Activated CD4-positive, alpha-beta memory T cell treated with anti-CD3 and anti-CD28 coated beads for 36 hours (primary cell): ENCODE measurements around the gene SLC25A19. TPM values are rescaled to one million over a fixed set of nuclear protein-coding genes. Genes with fewer than 3 reads are reported as not detected.
"Not testable (repeated sequence)": the region's sequence is repeated elsewhere in the genome, so short reads cannot be mapped to it uniquely, and the experiment has no call there.

ENCODE experiments used
- CTCF ChIA-PET: fragments of 350-600 bp; sonication (Branson Sonifier 250); formaldehyde crosslinking; loops from one replicate; lab custom pipeline; 2021; ENCODE audit warnings: antibody characterized with exemption, inconsistent platforms; lab: Charles Lee
- POLR2A ChIA-PET: fragments of 350-600 bp; sonication (Branson Sonifier 250); formaldehyde crosslinking; loops from one replicate; lab custom pipeline; 2021; ENCODE audit warnings: antibody characterized with exemption; lab: Charles Lee
- DNase-seq: peaks from one replicate; pipeline ENCODE4 v3.0.0-alpha.2; 2020
- H3K27ac Mint-ChIP-seq: one replicate; pipeline ENCODE4 v1.8.0; 2021; ENCODE audit warnings: mixed read lengths
- H3K27me3 Mint-ChIP-seq: one replicate; pipeline ENCODE4 v1.8.0; 2021; ENCODE audit warnings: mixed read lengths
- H3K36me3 Mint-ChIP-seq: one replicate; pipeline ENCODE4 v1.8.0; 2021; ENCODE audit warnings: mixed read lengths
- H3K4me1 Mint-ChIP-seq: one replicate; pipeline ENCODE4 v1.8.0; 2021; ENCODE audit warnings: low read depth, mixed read lengths
- H3K4me3 Mint-ChIP-seq: one replicate; pipeline ENCODE4 v1.8.0; 2021; ENCODE audit warnings: mild to moderate bottlenecking, mixed read lengths
- H3K9me3 Mint-ChIP-seq: one replicate; pipeline ENCODE4 v1.8.0; 2021; ENCODE audit warnings: mixed read lengths
- intact Hi-C: fragments of 100-400 bp; cut with micrococcal nuclease; formaldehyde crosslinking; loops from one replicate; pipeline ENCODE4 v1.15.1; 2023
- total RNA-seq, 2 experiments: library from RNA; stranded (reverse); gene quantifications; one replicate each; pipeline ENCODE4 v1.2.3, GENCODE V29; 2021

The SLC25A19 gene
- total RNA-seq, 2 experiments from 2014 or later: 57.9 to 62.3 TPM

DNA sequence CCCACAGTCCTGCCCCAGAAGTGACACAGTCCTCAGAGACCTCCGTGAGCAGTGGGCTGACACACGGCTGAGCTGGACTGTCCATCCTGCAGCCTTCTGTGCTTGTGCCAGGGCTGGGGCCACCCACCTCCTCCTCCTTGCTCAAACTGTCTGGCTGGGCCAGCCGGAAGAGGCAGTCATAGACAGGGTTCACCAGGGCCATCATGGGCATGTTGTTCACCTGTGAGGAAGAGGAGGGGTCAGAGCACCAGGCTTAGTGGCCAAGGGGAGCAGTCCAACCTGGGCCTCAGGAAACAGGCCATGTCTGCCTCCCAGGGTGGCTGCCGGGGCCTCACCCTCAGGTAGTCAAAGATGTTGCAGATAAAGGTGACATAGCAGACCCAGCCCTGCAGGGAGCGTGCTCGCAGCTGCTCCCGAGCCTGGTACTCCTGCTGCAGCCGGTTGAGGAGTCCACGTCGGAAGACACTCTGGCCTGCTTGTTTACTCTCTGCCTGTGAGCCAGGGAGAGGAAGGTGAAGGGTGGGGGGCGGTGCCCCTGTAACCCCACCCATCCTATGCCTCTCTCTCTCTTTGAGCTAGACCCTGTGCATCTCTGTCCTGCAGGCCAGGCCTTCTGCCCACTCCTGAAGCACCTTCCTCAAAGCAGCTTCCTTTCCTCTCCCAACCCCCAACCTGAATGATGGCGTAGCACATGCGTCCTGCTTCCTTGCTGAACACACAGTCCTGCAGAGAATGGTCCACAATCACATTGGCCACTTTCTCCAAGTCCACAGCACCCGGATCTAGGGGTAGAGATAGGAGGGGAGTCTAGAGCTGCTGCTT lies 21.6 kb downstream of the SLC25A19 start:
- no peak overlapping the region for H3K27ac Mint-ChIP-seq
- H3K4me1 Mint-ChIP-seq: peaks cover 33% of the 10 kb centered on the region
- CTCF ChIA-PET: interaction anchor here (1.2 kb wide), 1 partner anchor 18 kb away, joined by 4 read pairs; no protein-coding TSS in a partner anchor
- H3K9me3 Mint-ChIP-seq: no peaks in the 10 kb centered on the region
- intact Hi-C loops: loop anchor here (10.0 kb wide), 1 partner anchor 233 kb away; no protein-coding TSS in a partner anchor
- H3K4me3 Mint-ChIP-seq: no peak overlapping the region
- H3K27me3 Mint-ChIP-seq: no peaks in the 10 kb centered on the region
- no peak for DNase-seq
- POLR2A ChIA-PET: interaction anchor here (0.5 to 0.6 kb wide), 2 partner anchors 9 to 21 kb away, joined by 3 read pairs; no protein-coding TSS in a partner anchor
- H3K36me3 Mint-ChIP-seq: peaks cover 21% of the 10 kb centered on the region

- ChIA-PET CTCF (no interaction called here), POLR2A (no interaction called here)
- H3K4me1 Mint-ChIP-seq: peaks cover 33% of the 10 kb centered on the region
- no peak overlapping the region for H3K27ac Mint-ChIP-seq
- no peak for DNase-seq
- intact Hi-C loops: loop anchor here (10.0 kb wide), 1 partner anchor 232 kb away; no protein-coding TSS in a partner anchor
- peaks cover 22% of the 10 kb centered on the region for H3K36me3 Mint-ChIP-seq
- no peaks in the 10 kb centered on the region for H3K9me3 Mint-ChIP-seq
- H3K4me3 Mint-ChIP-seq: no peak overlapping the region
- no peaks in the 10 kb centered on the region for H3K27me3 Mint-ChIP-seq
These were observed 22.2 kb downstream of the SLC25A19 start for GRCh38 chr17:75267153-75267410.

GRCh38 chr17:75266316-75267152 lies 22.7 kb downstream of the SLC25A19 start:
- Mint-ChIP-seq H3K4me3 (no peak overlapping the region), H3K27me3 (no peaks in the 10 kb centered on the region), H3K4me1 (peaks cover 30% of the 10 kb centered on the region), H3K9me3 (no peaks in the 10 kb centered on the region), H3K36me3 (peaks cover 22% of the 10 kb centered on the region), H3K27ac (no peak overlapping the region)
- intact Hi-C loops: loop anchor here (10.0 kb wide), 1 partner anchor 232 kb away; no protein-coding TSS in a partner anchor
- POLR2A ChIA-PET: no interaction called here
- CTCF ChIA-PET: no interaction called here
- no peak for DNase-seq

GRCh38 chr17:75265614-75266315 lies 23.5 kb downstream of the SLC25A19 start:
- peaks cover 30% of the 10 kb centered on the region for H3K4me1 Mint-ChIP-seq
- ChIA-PET POLR2A (interaction anchor here (0.5 kb wide), 1 partner anchor 640 kb away, joined by 4 read pairs; no protein-coding TSS in a partner anchor), CTCF (interaction anchor here (0.7 kb wide), 1 partner anchor 26 kb away, joined by 3 read pairs; no protein-coding TSS in a partner anchor)
- no peaks in the 10 kb centered on the region for H3K9me3 Mint-ChIP-seq
- DNase-seq: no peak
- H3K27me3 Mint-ChIP-seq: no peaks in the 10 kb centered on the region
- H3K4me3 Mint-ChIP-seq: no peak overlapping the region
- intact Hi-C loops: loop anchor here (10.0 kb wide), 1 partner anchor 231 kb away; no protein-coding TSS in a partner anchor
- H3K36me3 Mint-ChIP-seq: peaks cover 22% of the 10 kb centered on the region
- H3K27ac Mint-ChIP-seq: no peak overlapping the region

- H3K4me3 Mint-ChIP-seq: peak overlapping the region; percentile 93
- H3K9me3 Mint-ChIP-seq: no peaks in the 10 kb centered on the region
- H3K36me3 Mint-ChIP-seq: peaks cover 23% of the 10 kb centered on the region
- H3K27me3 Mint-ChIP-seq: no peaks in the 10 kb centered on the region
- DNase-seq: no peak
- POLR2A ChIA-PET: interaction anchor here (0.9 to 4.0 kb wide), 6 partner anchors 8 to 193 kb away, joined by 5 to 80 read pairs (median 26); partner anchors contain the start of genes GRB2, MIF4GD, SLC25A19 and SUMO2
- intact Hi-C loops: loop anchor here (5.0 to 10.0 kb wide), 4 partner anchors 56 to 228 kb away; partner anchors contain the start of genes NUP85 and SUMO2
- peaks cover 40% of the 10 kb centered on the region for H3K4me1 Mint-ChIP-seq
- CTCF ChIA-PET: interaction anchor here (0.5 to 4.8 kb wide), 6 partner anchors 8 to 717 kb away, joined by 3 to 106 read pairs (median 18); partner anchors contain the start of gene MIF4GD
- peak overlapping the region; percentile 33 for H3K27ac Mint-ChIP-seq
These were observed 26.2 kb downstream of the SLC25A19 start for GRCh38 chr17:75263055-75263454.

GRCh38 chr17:75262112-75262606 lies 27.1 kb downstream of the SLC25A19 start:
- Mint-ChIP-seq H3K36me3 (peaks cover 23% of the 10 kb centered on the region), H3K4me3 (peak overlapping the region; percentile 93), H3K4me1 (peaks cover 46% of the 10 kb centered on the region), H3K27me3 (no peaks in the 10 kb centered on the region), H3K27ac (peak overlapping the region; percentile 96), H3K9me3 (no peaks in the 10 kb centered on the region)
- ChIA-PET POLR2A (interaction anchor here (0.7 to 4.0 kb wide), 18 partner anchors 8 to 194 kb away, joined by 3 to 80 read pairs (median 10); partner anchors contain the start of genes GRB2, MIF4GD, NUP85 and SLC25A19), CTCF (interaction anchor here (1.0 to 4.8 kb wide), 14 partner anchors 9 to 194 kb away, joined by 3 to 106 read pairs (median 8); partner anchors contain the start of genes GRB2, MIF4GD, NT5C and SLC25A19)
- intact Hi-C loops: loop anchor here (5.0 to 10.0 kb wide), 4 partner anchors 55 to 227 kb away; partner anchors contain the start of genes NUP85 and SUMO2
- no peak for DNase-seq

GRCh38 chr17:75261336-75262111 lies 27.7 kb downstream of the SLC25A19 start, which contains the start of the genes GGA3 and MRPS7:
TSS of gene GGA3 (minus strand) at chr17:75261606. CDS start at chr17:75261587, 19 bp downstream.
TSS of gene MRPS7 (plus strand) at chr17:75261879. CDS start at chr17:75261901, 22 bp downstream.
- Mint-ChIP-seq H3K4me3 (peak within 1 kb of the TSS; percentile 93), H3K27ac (peak within 1 kb of the TSS; percentile 96), H3K36me3 (peaks cover 19% of the 10 kb centered on the region), H3K9me3 (no peaks in the 10 kb centered on the region), H3K4me1 (peaks cover 49% of the 10 kb centered on the region), H3K27me3 (no peaks in the 10 kb centered on the region)
- intact Hi-C loops: loop anchor here (1.0 to 10.0 kb wide), 9 partner anchors 9 to 227 kb away; partner anchors contain the start of genes GRB2, JPT1, NUP85 and SLC25A19
- CTCF ChIA-PET: interaction anchor here (1.0 to 4.8 kb wide), 16 partner anchors 10 to 300 kb away, joined by 3 to 106 read pairs (median 7); partner anchors contain the start of genes GRB2, MIF4GD, NT5C and SLC25A19
- peak; percentile 96 for DNase-seq
- POLR2A ChIA-PET: interaction anchor here (0.7 to 4.0 kb wide), 22 partner anchors 9 to 249 kb away, joined by 3 to 80 read pairs (median 6); partner anchors contain the start of genes ARMC7, GRB2, MIF4GD and MRPL58

DNA sequence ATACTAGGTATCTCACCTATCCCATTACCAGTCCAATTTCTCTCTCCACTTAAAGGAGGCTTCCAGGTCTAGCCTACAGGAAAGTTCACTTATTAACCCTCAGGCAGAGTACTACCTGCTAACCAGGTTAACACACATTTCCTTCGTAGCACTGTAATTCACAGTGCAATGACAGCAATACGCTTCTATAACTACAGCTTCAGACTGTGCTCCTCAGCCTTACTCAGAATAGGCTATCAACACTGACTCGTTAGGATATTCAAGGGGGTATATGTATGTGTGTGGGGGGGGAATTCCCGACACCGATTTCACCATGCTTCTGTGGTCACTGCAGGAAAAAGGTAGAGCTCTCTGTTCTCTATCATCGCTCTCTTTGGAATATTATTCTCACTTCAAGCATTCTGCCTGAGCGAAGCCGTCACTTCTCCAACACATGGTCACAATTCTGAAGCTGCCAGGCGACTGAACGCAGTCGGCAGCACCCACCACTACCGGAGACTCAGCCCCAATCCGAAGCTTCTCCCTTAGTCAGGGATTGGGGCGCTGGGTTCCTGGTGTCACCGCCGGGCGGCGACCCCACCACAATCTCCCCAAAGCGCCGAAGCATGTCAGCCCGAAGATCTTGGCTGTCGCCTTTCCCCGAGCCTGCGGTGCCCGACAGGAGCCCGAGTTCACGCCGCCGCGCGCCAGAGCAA lies 28.4 kb downstream of the SLC25A19 start:
- H3K4me3 Mint-ChIP-seq: peak overlapping the region; percentile 93
- no peaks in the 10 kb centered on the region for H3K27me3 Mint-ChIP-seq
- peaks cover 16% of the 10 kb centered on the region for H3K36me3 Mint-ChIP-seq
- CTCF ChIA-PET: interaction anchor here (1.0 to 4.8 kb wide), 16 partner anchors 9 to 341 kb away, joined by 3 to 106 read pairs (median 7); partner anchors contain the start of genes MIF4GD, NT5C, SLC25A19 and TMEM94
- H3K27ac Mint-ChIP-seq: peak overlapping the region; percentile 96
- intact Hi-C loops: loop anchor here (1.0 to 10.0 kb wide), 9 partner anchors 10 to 226 kb away; partner anchors contain the start of genes GRB2, JPT1, NUP85 and SLC25A19
- peak; percentile 77 for DNase-seq
- no peaks in the 10 kb centered on the region for H3K9me3 Mint-ChIP-seq
- peaks cover 57% of the 10 kb centered on the region for H3K4me1 Mint-ChIP-seq
- POLR2A ChIA-PET: interaction anchor here (0.7 to 4.0 kb wide), 20 partner anchors 9 to 248 kb away, joined by 3 to 80 read pairs (median 8); partner anchors contain the start of genes ARMC7, GRB2, JPT1 and MIF4GD

- intact Hi-C loops, H3K27me3 Mint-ChIP-seq, CTCF ChIA-PET, H3K4me3 Mint-ChIP-seq, H3K9me3 Mint-ChIP-seq, H3K36me3 Mint-ChIP-seq, DNase-seq, POLR2A ChIA-PET: not testable (repeated sequence)
- peak overlapping the region; percentile 8 for H3K27ac Mint-ChIP-seq
- peaks cover 69% of the 10 kb centered on the region for H3K4me1 Mint-ChIP-seq
These were observed 32.0 kb downstream of the SLC25A19 start for GRCh38 chr17:75257228-75257627.
